Measurements from ENCODE around the gene MATCAP1. TPM values are rescaled to one million over a fixed set of nuclear protein-coding genes. Genes with fewer than 3 reads are reported as not detected.

Gene MATCAP1
- total and polyA plus RNA-seq, 2 of the 13 experiments (the other 11 are each of a cell fraction or from before 2014, with no cell fraction given) = 11.2 to 24.5 TPM

DNA sequence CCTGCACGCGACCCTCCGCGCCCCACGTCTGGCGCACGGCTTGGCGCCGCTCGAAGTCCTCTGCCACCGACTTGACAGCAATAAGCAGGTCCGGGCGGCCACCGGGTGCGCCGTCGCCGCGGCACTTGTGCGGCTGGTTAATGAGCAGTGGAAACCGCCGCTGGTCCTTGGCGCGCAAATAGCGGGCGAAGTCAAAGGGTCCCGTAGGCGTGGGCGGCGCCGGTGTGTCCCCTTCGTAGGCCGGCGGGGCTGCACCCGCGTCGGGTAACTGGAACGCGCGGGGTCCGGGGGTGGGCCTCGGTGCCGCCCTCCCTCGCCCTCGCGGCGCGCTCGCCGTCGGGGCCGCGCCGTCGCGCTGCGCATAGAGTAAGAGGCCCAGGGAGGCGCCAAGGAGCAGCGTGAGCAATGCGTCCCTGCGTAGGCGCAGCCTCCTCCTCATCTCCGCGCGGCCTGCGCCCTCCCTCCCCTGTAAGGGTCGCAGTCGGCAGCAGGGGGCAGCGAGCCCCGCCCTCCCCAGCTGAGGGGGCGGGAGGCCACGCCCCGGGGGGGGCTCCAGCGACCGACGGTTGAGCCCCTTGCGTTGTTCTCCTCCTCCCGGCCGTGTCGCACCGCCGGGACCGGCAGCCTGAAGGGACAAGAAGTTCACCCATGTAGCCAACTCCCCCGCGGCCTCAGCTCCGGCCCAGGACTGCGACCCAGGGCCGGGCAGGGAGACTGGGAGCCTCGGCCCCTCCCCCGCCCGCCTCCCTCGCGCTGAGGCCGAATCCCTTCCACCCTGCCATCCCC, 33.5 kb downstream of the MATCAP1 start (continued):
- TF ChIP-seq, protein P1, sequence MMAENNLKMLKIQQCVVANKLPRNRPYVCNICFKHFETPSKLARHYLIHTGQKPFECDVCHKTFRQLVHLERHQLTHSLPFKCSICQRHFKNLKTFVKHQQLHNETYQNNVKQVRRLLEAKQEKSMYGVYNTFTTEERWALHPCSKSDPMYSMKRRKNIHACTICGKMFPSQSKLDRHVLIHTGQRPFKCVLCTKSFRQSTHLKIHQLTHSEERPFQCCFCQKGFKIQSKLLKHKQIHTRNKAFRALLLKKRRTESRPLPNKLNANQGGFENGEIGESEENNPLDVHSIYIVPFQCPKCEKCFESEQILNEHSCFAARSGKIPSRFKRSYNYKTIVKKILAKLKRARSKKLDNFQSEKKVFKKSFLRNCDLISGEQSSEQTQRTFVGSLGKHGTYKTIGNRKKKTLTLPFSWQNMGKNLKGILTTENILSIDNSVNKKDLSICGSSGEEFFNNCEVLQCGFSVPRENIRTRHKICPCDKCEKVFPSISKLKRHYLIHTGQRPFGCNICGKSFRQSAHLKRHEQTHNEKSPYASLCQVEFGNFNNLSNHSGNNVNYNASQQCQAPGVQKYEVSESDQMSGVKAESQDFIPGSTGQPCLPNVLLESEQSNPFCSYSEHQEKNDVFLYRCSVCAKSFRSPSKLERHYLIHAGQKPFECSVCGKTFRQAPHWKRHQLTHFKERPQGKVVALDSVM (CRISPR knock-in tag; IDR thresholded peaks at IDR 0.05) = no peak
- TF ChIP-seq TBP (CRISPR knock-in tag; IDR thresholded peaks at IDR 0.05) (no peak), NCOA5 (CRISPR knock-in tag; IDR thresholded peaks at IDR 0.05) (peak; percentile 78; the same call in 1 of the 2 replicates), ZMYM4 (CRISPR knock-in tag; IDR thresholded peaks at IDR 0.05) (0 out of 2 replicates have a peak, but pooled peaks have one; percentile 19), PRPF4 (IDR thresholded peaks at IDR 0.05; ENCODE audit: low read depth, low read length, poor library complexity, severe bottlenecking) (no peak), NAIF1 (CRISPR knock-in tag; IDR thresholded peaks at IDR 0.05; ENCODE audit: borderline replicate concordance) (no peak), ZNF569 (CRISPR knock-in tag; IDR thresholded peaks at IDR 0.05; ENCODE audit: borderline replicate concordance) (no peak), KDM5A (IDR thresholded peaks at IDR 0.05; ENCODE audit: borderline replicate concordance, low read length) (no peak), PAF1 (CRISPR knock-in tag; IDR thresholded peaks at IDR 0.05) (peak; percentile 62; the same call in 1 of the 2 replicates), ATAD3A (CRISPR knock-in tag; IDR thresholded peaks at IDR 0.05) (no peak)
- TF ChIP-seq, protein P2, sequence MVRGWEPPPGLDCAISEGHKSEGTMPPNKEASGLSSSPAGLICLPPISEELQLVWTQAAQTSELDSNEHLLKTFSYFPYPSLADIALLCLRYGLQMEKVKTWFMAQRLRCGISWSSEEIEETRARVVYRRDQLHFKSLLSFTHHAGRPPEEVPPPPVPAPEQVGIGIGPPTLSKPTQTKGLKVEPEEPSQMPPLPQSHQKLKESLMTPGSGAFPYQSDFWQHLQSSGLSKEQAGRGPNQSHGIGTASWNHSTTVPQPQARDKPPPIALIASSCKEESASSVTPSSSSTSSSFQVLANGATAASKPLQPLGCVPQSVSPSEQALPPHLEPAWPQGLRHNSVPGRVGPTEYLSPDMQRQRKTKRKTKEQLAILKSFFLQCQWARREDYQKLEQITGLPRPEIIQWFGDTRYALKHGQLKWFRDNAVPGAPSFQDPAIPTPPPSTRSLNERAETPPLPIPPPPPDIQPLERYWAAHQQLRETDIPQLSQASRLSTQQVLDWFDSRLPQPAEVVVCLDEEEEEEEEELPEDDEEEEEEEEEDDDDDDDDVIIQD (CRISPR knock-in tag; IDR thresholded peaks at IDR 0.05; ENCODE audit: low read depth) = no peak
- TF ChIP-seq, protein P3, sequence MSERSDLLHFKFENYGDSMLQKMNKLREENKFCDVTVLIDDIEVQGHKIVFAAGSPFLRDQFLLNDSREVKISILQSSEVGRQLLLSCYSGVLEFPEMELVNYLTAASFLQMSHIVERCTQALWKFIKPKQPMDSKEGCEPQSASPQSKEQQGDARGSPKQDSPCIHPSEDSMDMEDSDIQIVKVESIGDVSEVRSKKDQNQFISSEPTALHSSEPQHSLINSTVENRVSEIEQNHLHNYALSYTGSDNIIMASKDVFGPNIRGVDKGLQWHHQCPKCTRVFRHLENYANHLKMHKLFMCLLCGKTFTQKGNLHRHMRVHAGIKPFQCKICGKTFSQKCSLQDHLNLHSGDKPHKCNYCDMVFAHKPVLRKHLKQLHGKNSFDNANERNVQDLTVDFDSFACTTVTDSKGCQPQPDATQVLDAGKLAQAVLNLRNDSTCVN (CRISPR knock-in tag; IDR thresholded peaks at IDR 0.05; ENCODE audit: borderline replicate concordance) = no peak
- TF ChIP-seq, protein P4, sequence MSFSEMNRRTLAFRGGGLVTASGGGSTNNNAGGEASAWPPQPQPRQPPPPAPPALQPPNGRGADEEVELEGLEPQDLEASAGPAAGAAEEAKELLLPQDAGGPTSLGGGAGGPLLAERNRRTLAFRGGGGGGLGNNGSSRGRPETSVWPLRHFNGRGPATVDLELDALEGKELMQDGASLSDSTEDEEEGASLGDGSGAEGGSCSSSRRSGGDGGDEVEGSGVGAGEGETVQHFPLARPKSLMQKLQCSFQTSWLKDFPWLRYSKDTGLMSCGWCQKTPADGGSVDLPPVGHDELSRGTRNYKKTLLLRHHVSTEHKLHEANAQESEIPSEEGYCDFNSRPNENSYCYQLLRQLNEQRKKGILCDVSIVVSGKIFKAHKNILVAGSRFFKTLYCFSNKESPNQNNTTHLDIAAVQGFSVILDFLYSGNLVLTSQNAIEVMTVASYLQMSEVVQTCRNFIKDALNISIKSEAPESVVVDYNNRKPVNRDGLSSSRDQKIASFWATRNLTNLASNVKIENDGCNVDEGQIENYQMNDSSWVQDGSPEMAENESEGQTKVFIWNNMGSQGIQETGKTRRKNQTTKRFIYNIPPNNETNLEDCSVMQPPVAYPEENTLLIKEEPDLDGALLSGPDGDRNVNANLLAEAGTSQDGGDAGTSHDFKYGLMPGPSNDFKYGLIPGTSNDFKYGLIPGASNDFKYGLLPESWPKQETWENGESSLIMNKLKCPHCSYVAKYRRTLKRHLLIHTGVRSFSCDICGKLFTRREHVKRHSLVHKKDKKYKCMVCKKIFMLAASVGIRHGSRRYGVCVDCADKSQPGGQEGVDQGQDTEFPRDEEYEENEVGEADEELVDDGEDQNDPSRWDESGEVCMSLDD (CRISPR knock-in tag; IDR thresholded peaks at IDR 0.05; ENCODE audit: borderline replicate concordance) = no peak
- TF ChIP-seq, protein P5, sequence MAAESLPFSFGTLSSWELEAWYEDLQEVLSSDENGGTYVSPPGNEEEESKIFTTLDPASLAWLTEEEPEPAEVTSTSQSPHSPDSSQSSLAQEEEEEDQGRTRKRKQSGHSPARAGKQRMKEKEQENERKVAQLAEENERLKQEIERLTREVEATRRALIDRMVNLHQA (CRISPR knock-in tag; IDR thresholded peaks at IDR 0.05) = no peak
- TF ChIP-seq, protein P6, sequence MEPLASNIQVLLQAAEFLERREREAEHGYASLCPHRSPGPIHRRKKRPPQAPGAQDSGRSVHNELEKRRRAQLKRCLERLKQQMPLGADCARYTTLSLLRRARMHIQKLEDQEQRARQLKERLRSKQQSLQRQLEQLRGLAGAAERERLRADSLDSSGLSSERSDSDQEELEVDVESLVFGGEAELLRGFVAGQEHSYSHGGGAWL (CRISPR knock-in tag; IDR thresholded peaks at IDR 0.05) = 0 out of 2 replicates have a peak, but pooled peaks have one; percentile 52

All from HepG2 (cell line).